ENCODE results near the gene SLC43A1.
"Not testable (repeated sequence)": the region's sequence is repeated elsewhere in the genome, so short reads cannot be mapped to it uniquely, and the experiment has no call there.

SLC43A1 gene

DNA sequence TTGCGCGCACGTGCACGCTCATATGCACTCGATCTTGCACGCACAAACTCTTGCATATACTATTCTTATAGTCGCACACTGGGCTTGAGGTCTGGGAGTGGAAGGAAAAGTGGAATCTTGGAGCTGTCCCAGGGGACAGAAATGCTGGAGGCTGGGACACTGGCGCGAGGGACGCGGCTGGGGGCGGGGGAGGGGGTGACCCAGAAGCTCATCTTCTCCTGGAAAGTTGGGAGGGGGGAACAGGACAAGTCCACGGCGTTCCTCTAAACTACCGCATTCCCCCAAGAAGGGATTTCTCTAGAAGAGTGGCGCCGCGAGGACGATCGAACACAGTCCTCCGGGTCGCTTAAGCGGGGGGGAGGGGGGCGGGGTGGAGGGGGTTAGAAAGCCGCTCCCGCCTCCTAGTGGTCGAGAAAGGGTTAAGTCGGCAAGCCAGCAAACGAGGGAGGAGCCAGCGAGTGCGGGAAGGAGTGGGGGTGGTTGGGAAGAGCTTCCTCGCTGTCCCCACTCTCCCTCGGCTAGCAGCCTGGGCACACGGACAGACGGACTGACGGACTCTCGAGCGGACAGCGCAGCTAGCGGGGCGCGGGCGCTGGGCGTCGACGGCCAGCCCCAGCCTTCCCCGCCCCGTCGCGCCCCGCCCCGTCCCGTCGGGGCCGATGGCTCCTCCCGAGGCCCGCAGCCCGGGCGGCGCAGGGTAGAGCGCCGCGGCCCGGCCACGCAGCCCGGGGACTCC lies 55.3 kb downstream of the SLC43A1 start, which contains the start of gene RTN4RL2:
TSS of gene RTN4RL2 (plus strand) at position 507 of the 736 bp plus-strand sequence. CDS start 338 bp downstream, outside the sequence.
- DNase-seq: peak; percentile 23

DNA sequence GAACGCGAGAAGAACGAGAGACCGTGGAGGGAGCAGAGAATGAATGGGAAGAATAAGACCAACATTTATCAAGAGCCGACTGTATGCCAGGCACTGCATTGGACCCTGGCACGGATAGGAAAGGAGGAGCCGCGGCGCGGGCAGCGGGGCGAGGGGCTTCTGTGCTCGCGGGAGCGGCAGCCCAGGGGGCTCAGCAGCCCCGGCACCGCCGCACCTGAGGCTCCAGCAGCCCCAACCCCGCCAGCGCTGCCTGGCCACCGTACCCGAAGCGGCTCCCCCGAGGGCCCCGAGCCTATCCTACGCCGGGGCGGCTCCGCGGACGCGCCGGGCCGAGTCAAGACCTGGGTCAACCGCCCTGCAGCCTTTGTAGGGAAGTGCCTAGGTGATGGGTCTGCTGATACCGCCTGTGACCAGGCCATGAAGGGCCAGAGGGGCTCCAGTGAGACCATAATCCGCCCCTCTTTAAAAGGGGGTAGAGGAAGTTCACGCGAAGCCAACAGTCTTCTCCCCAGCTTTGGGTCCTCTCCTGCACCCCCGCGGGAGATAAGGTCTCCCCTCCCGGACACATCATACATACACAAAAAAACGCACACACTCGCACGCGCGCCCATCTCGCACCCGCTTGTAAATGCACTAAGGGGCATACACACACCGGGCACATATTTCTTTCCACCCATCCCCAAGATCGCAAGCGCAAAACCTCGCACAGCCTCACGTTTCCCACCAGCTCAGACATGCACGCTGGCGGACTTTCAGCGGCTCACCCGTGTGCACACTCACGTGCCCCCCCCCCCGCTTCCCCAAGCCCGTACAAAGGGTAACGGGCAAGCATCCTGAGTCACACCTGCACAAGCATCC lies 56.1 kb downstream of the SLC43A1 start:
- DNase-seq: peak; percentile 35

DNA sequence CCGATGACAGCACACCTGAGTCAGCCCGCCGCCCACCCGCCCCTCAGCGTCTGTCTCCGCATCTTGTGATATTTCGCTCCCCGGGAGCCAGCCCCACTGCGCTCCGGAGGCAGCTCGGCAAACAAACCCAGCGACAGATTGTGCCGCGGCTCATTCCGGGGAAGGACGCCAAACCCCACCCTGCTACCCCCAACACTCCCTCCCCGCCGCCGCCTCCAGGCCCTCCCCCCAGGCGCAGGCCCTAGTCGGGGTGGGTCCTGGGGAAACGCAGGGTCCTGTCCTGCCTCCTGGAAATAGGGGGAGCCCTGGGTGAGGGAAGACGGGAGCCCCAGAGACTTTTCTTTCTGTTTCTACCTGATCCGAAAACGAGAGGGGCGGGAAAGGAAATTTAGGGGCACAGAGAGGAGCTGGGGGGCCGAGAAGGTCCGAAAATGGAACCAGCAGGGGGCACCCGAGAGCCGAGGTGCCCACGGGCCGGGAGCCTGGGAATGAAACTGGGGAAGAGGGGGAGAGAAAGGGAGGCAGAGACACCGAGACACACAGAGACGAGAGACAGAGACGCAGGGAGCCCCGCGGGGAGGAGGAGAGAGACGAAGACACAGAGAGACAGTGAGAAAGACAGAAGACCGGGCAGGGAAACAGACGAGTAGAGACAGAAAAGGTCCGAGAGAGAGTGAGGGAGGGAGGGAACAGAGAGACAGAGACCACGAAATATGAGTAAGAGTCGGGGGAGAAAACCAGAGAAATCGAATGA lies 56.9 kb downstream of the SLC43A1 start:
- DNase-seq: peak; percentile 26

DNA sequence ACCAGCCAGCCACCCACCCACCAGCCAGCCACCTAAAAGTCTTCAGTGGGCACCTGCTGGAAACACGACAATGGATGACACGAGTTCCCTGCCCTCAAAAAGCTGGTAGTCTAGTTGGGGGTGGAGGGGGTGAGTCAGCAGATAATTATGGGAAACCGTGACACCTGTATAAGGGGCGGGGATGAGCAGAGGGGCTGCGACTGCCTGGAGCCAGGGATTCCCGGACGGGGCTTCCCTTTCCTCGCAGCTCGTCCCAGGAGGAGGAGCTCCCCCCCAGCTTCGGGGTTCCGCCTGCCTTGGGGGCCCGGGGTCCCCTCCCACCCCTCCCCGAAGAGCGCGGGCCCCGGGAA lies 57.5 kb downstream of the SLC43A1 start:
- DNase-seq: peak; percentile 4

DNA sequence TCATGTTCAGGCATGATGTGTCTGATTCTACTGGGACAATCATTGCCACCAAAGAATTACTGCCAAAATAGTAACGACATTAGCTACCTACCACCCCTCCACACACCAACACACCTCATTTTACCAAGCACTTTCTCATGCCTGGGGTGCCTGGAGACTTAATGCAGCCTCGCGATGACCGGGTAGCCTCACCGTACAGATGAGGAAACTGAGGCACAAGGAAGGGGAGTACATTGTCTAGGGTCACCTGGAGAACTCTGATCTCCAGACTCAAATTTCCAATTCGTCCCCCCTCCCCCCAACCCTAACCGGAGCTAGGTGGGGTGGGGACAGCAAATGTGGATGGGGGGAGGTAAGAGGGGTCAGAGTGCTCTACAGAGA lies 57.9 kb downstream of the SLC43A1 start:
- DNase-seq: no peak

DNA sequence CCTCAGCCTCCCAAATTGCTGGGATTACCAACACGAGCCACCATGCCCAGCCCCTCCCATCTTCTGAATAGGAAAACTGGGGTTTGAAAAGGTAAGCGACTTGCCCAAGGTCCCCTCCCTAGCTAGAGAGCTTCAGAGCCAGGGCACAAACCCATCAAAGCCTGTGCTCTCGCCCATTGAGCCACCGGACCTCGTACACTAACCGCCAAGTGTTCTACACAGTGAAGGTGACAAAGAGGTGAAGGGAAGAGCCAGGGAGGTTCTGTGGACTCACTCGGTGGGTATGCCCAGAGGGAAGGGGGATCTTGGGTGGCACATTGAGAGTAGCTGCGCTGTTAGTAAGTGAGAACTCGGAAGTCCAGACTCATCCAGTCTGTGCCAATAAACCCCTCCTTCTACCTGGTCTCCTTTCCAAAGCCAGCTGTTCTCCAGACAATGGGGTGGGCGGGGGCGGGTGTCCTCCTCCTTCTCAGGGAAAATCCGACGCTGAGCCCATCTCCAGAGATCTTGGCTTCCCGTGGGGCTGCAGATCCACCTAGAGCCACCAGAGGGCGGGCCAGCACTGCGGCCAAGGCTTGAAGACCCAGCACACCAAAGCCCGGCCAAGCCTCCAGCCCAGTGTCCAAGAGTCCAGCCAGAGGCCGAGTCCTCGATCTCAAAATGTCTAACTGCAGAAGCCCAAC lies 58.4 kb downstream of the SLC43A1 start:
- peak; percentile 64 for DNase-seq

DNA sequence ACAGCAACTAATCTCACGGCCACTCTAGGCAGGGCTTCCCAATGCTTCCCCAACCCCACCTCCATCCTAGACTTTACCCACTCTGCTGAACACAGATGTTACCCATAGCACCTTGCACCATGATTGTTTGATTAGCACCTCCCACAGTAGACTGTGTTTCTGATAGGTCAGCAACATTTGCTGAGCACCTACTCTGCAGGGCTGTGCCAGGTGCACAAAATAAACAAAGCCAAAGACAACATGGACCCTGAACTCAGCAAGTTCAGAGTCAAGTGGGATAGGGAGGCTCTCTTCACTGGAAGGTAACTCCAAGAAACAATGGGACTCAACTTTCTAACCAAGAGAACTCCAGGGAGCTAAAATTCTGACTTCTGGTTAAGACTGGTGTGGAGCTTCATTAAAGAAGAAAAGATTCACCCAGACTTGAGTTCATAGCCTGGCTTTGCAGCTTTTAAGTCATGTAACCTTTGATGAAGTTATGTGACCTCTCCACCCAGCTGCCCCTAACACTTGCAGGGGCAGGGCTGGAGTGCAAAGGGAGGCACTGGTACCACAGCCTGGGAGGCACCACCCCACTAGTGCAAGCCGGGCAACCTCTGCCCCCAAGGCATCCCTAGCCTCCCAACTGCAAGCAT lies 61.8 kb downstream of the SLC43A1 start:
- no peak for DNase-seq

DNA sequence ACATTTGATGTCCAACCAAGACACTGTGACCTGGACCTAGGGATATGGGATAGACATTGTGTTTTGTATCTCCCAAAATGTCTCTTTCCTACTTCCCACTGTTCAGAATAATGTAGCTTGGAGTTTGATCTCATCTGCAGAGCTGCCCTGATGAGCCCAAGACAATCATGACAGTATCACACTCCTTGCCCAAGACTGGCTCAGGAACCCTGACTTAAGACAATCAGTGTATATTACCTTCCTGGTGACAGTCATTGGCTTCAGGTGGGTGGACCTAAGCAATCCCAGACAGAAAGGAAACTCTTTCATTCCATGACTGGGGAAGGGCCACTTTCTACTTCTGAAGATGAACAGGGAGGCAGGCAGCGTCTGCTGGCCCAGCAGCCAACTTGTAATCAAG lies 69.4 kb downstream of the SLC43A1 start:
- DNase-seq: no peak

DNA sequence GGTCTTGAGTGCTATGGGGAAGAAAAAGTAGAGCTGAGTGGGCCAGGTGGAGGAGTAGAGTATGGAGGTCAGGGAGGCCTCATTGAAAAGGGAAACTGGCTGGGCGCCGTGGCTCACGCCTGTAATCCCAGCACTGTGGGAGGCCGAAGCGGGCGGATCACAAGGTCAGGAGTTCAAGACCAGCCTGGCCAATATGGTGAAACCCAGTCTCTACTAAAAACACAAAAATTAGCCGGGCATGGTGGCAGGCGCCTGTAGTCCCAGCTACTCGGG lies 70.4 kb downstream of the SLC43A1 start:
- DNase-seq: not testable (repeated sequence)

DNA sequence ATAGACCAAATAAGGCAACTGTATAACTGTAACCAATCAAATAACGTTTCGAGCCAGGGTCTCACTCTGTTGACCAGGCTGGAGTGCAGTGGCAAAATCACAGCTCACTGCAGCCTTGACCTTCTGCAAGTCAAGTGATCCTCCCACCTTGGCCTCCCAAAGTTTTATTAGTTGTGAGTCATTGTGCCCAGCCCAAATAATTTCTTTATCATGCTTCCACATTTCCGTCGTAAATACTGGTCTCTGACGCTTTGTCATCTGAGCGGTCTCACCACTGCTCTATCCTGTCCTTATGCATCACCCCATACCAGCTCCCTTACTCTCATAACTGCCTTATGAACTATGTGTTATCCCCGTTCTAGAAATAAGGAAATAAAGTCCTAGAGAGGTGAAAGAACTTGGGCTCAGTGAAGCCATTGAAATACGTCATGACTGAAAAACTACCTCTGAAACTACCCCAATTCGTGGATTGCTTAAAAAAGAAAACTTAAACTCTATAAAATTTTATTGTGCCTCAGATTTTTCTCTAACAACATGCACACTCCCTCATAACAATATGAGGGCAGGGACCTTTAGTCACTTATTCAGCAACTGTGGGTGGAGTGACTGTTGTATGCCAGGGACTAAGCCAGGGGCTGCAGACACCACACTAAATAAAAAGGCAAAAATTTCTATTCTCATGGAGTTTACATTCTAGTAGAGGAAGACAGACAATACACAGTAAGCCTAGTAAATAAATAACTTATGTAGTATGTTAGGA lies 71.0 kb downstream of the SLC43A1 start:
- DNase-seq: no peak

DNA sequence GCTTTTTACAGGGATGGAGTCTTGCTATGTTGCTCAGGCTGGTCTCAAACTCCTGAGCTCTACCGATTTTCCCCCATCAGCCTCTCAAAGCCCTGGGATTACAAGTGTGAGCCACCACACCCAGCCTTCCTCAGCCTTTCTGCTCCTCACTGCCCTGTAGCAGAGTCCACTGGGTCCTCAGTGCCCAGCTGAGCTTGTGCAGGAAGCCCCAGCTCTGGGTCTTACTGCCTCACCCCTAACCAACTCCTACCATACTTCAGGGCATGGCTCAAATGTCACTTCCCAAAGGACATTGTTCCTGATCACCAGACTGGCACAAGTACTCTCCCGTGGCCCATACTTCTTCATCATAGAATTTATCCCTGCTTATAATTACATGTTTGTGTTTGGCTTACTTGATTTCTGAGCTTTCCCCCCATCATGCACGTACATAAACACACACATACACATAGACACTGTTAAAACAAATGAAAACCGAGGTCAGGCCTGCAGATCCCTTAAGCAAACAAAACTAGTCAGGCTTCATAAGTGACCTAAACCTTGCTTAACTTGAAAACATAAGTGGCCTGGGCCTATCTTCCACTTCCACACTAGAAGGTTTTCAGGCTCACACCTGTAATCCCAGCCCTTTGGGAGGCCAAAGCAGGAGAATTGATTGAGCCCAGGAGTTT lies 74.6 kb downstream of the SLC43A1 start:
- no peak for DNase-seq

DNA sequence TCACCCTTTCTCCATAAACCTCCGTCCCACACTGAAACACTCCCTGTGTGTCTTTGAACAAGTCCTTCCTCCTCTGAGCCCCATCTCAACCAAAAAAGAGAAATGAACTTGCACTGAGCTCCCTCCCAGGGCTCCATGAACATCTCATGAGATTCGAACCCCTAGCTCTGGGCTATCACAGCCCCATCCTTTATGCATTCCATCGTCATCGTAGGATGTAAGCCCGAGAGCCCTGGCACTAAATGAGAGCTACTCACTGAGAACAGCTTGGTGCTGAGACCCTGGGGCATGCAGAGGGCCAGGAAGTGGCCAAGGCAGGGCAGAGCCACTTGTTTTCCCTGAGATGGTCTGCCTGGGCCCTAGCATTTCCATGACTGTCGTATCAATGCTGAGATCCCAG lies 75.7 kb downstream of the SLC43A1 start:
- no peak for DNase-seq

DNA sequence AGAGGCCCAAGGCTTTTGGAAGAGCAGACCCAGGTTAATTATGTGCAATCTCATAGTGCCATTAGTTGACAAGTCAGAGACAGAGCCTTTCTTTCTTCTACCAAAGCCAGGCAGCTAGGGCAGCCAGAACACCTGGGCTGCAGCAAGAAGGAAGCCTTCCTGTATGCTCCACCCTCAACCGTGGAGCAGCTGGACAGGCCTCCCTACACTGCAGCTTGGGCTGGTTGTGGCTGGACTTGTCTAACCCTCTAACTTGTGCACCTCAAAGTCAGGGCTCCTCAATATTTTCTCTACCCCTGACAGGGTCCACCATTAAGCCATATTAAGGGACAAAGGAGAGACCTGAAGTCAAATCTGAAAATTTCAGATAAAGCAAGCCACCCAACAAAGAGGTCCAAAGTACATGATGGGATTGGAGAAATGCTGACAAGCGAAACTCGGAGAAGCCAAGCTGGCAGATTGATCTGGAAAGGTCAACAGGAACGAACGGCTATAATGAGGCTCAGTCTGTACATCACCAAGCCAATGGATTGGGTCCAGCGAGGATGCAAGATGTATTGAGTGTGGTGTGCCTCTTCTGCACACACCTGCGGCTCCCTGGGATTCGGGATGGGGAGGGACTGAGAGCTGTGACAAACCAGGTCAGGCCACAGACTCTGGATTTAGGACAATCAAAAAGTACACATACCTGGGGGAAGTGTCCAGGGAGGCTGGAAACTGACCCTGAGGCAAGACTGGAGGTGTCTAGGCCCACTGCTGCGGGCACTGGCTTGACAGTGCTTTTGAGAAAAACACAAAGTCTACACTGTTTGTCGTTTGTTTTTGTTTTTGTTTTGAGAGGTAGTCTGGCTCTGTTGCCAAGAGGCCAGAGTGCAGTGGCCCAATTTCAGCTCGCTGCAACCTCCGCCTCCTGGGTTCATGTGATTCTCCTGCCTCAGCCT lies 76.9 kb downstream of the SLC43A1 start:
- DNase-seq: no peak

DNA sequence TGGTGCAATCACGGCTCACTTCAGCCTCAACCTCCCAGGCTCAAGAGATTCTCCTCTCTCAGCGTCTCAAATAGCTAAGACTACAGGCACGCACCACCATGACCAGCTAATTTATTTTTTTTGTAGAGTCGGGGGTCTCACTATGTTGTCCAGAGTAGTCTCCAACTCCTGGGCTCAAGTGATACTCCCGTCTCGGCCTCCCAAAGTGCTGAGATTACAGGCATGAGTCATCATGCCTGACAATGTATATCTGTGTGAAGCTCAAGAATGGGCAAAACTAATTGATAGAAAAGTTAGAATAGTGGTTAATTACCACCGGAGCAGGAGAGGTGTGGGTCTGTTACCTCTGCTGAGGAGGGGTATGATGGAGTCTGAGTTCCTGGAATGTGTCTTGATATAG lies 79.5 kb downstream of the SLC43A1 start:
- DNase-seq: no peak

DNA sequence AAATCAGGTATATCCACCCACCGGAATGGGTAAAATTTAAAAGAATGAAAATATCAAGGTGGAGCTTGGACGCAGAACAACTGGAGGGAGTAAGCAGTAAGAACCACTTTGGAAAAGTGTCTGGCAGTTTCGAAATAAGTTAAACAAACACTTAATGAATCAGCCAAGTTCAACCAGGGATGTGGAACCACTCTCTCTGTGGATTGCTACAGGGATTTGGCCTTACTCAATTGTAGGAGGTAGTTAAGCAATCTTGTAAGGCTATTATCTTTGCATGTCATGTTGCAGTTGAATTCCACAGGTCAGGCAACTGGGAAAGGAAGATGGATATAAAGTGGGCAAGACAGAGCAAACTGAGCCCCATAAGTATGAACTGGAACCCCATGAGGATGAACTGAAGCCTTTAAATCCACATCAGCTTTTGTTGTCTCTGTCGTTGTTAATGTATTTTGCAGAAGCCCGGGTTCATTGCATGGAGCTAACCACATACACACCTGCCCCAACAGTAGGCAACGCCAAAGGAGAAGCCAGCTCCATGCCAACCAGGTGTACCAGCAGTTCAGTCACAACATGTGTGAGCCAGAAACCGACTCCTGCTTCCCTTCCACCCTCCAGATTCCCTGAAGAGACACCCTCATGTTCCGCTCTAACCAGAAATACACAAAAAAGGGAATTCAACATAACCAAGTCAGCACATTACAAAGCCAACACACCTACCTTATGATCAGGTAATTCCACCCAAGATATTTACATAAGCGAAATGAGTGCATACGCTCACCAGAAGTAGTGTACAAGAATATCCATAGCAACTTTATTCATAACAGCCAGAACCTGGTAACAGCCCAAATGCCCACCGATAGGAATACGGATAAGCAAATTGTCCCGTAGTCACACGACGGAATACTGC lies 80.6 kb downstream of the SLC43A1 start:
- no peak for DNase-seq

Data from NCI-H748 treated with DMSO at 0.1 percent for 48 hours (cell line).